Posterior cingulate gyrus (tissue), 11 donors: ENCODE measurements around the gene SAMD7.

Source experiments
- DNase-seq, 10 donors: peaks; one replicate each; pipeline versions ENCODE4 v3.0.0 to v3.0.0-alpha.2; 2020 to 2021; ENCODE audit warnings: mixed read lengths in 3 of 10
- intact Hi-C: fragments of 100-400 bp; cut with DNase I; formaldehyde crosslinking; loops from one replicate; pipeline ENCODE4 v1.15.1; 2023

The SAMD7 gene

DNA sequence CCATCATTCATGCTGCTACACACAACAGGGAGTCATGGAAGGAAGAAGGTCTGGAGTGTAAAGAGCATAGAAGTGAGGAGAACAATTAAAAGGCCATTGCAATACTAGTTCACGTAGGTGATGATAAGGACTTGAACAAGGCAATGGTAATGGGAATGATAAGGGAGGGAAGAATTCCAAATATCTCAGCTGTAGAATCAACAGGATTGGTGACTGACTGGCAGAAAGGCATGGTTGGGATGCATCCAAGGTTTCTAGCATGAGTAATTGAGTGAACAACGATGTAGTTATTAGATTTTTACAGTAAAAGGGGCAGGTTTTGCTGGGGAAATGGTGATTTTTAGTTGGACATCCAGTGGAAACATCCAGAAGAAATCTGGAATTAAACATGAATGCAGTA is 52.8 kb downstream of the SAMD7 start:
- intact Hi-C loops, result loop anchor here (10.0 kb wide), 1 partner anchor 189 kb away; the partner anchor contains the start of gene MYNN

DNA sequence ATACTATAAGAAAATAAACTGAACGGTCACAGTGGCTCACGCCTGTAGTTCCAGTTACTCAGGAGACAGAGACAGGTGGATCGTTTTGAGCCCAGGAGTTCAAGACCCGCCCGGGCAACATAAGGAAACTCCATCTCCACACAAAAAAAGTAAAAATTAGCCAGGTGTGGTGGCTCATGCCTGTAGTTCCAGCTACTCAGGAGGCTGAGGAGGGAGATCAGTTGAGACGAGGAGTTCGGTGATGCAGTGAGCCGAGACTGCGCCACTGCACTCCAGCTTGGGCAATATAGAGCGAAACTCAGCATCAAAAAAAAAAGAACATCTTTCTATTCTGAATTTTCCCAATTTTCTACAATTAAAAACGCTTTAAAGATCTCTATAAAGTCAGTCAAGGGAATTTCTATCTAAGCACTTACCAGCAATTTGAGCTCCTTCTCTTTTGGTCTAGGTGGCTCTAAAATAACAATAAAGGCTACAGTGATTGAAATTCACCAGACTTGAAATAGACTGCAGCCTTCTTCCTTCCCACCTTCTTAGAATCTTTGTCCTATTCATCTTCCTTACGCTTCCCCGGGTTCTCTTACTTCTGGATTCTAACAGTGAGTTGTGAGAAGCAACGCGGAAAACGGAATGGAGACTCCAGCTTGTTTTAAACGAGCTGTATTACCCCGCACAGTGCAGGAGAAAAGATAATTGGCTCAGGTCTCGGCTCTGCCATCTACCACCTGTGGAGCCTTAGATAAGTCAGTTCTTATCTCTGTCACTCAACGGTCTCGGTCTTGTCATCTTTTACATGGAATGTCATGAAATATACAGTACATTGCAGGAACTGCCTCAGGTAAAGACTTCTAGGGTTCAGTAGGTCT is 54.4 kb downstream of the SAMD7 start:
- DNase-seq, result no peak
- intact Hi-C loops, result loop anchor here (2.0 to 10.0 kb wide), 3 partner anchors 103 to 215 kb away; partner anchors contain the start of genes MYNN and PHC3

More for the DNA sequence above, 52.8 kb downstream of the SAMD7 start:
- no peak for DNase-seq

DNA sequence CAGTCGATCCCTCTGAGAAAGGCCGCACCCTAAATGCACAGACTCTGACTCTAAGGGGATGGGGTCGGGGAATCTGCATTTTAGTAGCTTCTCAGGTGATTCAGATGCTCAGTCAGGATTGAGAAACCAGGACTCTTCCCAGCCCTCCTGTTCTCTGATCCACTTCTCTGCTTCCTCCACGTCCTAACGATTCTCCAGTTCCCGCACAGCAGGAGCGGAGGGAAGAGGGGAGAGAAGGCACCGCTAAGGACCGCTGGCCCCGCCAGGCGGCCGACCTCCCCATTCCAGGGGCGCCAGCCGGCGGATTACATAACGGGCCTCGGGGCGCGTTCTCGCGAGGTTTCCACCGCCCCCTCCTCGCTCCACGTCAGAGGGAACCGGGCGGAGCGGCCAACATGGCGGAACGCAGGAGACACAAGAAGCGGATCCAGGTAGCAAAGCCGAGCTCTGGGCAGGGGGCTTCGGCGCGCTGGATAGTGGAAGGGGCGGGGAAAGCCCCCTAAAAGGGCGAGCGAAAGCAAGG is 55.1 kb downstream of the SAMD7 start, which contains the start of gene SEC62:
Gene SEC62, plus strand, starts transcription at position 380 of the 523 bp plus-strand sequence. Its CDS starts 16 bp downstream, at position 396.
- intact Hi-C loops, result loop anchor here (2.0 to 10.0 kb wide), 3 partner anchors 104 to 214 kb away; partner anchors contain the start of genes MYNN and PHC3
- peak; percentile 92 to 99 (median 96) for DNase-seq

DNA sequence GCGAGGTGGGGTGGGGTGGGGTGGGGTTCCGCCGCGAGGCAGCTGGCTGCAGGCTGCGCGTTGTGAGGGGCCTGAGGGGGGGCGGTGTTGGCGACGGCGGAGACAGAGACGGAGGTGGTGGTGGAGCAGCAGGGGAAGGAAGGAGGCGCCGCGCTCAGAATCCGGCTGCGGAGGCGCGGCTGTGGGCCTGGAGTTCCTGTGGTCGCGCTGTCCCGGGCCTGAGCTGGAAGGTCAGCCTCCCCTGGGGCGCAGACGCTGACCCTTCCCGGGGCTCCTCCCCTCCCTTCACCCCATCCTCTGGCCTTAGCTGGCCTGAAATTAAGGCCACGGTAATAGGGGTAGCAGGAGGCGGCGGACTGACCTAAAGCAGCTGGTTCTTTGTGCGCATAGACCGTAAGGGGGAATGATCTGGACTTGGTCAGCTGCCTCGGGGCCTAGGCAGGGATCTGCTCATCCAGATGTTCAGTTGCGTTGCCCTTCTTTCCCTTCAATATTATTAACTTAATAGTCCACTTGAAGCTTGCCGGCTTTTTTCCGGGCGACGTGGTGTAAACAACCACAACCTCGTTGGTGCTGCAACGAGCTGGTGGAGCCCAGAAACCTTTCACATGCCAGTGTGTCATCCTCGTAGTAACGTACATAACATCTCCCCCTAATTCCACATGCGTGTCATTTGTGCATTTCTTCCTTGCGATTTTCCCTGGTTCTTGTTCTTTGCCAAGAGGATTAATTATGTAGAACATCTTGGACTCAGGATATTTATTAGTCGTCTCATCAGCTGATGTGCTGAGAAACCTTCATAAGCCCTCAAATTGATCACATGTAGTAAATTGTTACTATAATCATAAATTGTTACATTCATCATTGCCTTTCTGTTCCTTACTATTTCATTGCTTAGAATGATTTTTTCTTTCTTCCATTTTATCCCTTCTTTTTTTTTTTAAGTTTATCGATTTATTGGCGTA is 55.9 kb downstream of the SAMD7 start:
- DNase-seq, result peak in 7 of 10 donors; percentile 11 to 88 (median 37)
- intact Hi-C loops, result loop anchor here (2.0 to 10.0 kb wide), 3 partner anchors 105 to 214 kb away; partner anchors contain the start of genes MYNN and PHC3

DNA sequence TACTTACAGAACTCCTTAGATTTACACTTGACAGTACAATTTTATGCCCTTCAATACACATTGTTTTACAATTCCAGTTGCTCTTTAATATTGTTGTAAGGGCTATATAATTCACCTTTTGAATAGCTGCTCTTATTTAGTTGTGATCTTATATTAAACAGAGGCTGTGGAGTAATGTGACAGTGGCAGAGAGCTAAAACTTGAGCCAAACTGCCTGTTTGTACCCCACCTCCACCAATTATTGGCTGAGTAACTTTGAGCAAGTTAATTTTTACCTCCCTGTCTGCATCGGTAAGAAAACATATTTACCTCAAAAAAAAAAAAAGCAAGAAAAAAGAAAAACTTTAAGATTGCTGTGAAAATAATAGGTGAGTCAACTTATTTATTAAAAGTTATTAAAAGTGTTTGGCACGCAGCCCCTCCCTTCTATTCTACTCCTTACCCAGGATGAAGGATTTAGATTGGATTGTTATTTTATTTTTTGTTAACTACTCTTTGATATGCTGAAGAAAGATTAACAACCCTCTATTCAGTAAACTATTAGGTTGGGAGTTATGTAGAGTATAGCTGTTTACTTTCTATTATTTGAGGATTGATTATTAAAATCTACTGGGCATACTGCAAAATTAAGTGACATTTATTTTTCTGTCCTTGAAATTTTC is 57.0 kb downstream of the SAMD7 start:
- intact Hi-C loops, result loop anchor here (5.0 to 10.0 kb wide), 2 partner anchors 106 to 194 kb away; partner anchors contain the start of gene MYNN
- DNase-seq, result no peak

DNA sequence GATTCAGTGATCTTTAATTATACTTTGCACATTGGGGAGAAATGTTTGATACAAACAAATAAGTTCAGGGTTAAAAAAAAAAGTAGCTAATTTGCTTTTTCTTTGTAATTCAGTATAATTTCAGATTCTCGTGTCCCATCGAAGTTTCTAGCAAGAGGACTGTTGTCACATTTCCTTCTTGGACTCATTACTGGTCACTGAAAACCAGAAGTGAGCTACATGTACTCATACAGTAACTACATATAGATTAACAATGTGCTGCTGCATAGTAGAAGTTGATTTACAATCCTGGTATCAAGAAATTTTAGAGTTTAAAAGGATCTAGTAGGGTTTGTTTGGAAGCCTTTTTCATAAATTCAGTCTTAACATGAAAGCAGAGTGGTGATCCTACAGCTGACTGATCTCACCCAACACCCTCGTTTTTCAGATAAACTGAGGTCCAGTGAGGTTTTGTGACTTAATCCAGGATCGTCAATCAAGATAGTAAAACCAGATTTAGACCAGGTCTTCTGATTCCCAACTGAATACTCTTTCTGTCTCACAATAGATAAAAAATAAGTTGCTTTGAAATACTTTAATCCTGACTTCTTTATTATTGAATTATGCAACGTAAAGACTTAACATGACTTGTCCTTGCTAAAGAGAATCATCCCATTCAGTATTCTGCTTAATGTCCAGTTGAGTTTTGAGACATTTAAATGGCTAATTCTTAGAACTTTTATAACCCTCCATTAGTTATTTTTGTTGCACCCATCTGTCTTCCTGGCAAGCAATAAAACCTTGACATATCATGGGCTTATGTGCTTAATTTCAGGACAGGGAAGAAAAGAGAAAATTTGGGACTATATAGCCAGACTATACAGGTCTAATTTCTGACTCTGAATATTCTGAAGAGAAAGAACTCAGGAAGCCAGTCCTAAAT is 58.1 kb downstream of the SAMD7 start:
- intact Hi-C loops, result loop anchor here (5.0 to 10.0 kb wide), 2 partner anchors 107 to 195 kb away; partner anchors contain the start of gene MYNN
- DNase-seq, result no peak

DNA sequence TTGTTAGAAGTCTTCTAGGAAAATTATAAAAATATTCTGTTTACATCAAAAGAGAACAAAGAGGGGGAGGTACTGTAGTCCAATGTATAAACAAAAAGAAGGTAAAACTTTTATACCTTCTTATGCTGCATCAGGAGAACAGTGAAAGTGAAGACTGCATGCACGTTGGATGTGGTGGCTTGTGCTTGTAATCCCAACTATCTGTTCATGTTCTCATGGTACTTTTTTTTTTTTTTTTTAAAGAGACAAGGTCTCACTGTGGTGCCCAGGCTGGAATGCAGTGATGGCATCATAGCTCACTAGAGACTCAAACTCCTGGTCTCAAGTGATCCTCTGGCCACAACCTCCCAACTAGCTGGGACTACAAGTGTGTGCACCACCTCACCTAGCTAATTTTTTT is 59.5 kb downstream of the SAMD7 start:
- intact Hi-C loops, result no loop called here

DNA sequence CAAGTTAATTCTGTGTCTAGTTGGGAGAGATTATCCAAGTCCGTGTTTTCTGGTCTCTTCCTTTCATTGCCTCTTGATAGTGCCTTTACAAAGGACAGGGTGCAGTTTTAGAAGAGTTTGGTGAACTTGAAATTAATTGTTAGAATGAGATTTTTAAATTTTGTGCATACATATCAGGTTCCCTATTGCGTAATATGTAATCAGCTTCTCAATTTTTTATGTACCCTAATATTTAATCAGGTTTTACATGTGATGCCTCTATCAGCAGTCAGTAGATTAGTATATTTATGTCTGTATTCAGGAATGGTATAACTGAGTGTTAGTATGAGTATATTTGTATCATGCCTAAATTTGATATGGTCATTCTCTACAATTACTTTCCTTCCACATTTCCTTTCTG is 60.1 kb downstream of the SAMD7 start:
- no peak for DNase-seq
- intact Hi-C loops, result no loop called here

More for the DNA sequence above, 59.5 kb downstream of the SAMD7 start:
- no peak for DNase-seq

DNA sequence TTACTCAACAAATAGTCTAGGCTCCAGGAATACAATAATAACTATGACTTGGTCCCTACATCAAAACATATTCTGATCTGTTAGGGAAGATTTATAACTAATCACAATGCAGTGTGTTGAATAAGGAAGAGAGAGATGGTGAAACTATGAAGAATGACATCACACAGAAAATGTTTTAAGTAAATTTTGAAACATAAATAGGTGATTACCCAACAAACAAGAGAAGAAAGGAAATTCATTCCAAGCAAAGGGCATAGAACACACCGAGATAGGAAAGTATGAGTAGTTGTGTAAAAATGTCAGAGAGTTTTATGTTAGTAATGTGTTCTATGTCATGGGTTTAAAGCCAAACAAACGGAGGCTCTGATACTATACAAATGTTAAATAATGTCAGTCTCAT is 68.7 kb downstream of the SAMD7 start:
- intact Hi-C loops, result no loop called here
- no peak for DNase-seq

DNA sequence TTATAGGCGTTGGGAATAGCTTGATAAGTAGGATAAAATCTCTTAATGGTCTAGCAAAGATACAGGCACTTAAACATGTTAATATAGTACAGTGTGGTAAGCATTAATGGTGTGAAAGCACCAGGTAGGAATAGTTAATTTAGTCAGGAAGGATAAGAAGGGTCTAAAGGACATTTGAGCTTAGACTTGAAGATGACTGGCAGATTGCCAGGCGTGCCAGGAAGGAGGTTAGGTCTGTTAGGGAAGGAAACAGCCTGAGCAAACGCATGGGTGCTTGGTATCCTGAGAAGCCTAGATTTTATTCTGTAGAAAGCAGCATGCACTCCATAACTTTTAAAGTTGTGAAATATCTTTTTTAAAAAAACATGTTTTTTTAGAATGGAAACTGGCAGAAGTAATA is 72.9 kb downstream of the SAMD7 start:
- DNase-seq, result peak in 1 of 10 donors; percentile 46
- intact Hi-C loops, result no loop called here
